Transverse colon (tissue), 4 donors: ENCODE measurements around the gene CFAP221. TPM values are rescaled to one million over a fixed set of nuclear protein-coding genes. Genes with fewer than 3 reads are reported as not detected.

Experiments used
- DNase-seq: peaks from one replicate; pipeline ENCODE4 v3.0.0-alpha.2; 2019
- H3K27ac ChIP-seq, 4 donors: fragments of 200-600 bp; sonication (generic); 2 replicates each; pipeline ENCODE4 v1.5.1; 2016 to 2018; ENCODE audit warnings: inconsistent platforms in 4 of 4
- H3K27me3 ChIP-seq: fragments of 200-600 bp; sonication (generic); 2 replicates; pipeline ENCODE4 v1.5.1; 2017; ENCODE audit warnings: inconsistent platforms
- H3K36me3 ChIP-seq, 4 donors: fragments of 200-600 bp; sonication (generic); 2 replicates each; pipeline ENCODE4 v1.5.1; 2017 to 2019; ENCODE audit warnings: inconsistent platforms in 4 of 4
- H3K4me1 ChIP-seq, 4 donors: fragments of 200-600 bp; sonication (generic); 2 replicates each; pipeline ENCODE4 v1.5.1; 2017 to 2020; ENCODE audit warnings: inconsistent platforms in 4 of 4
- H3K4me3 ChIP-seq, 4 donors: fragments of 200-600 bp; sonication (generic); 1 replicate in 1 of 4; 2 replicates in 3 of 4; pipeline versions ENCODE4 v1.5.1 to v1.6.1; 2017 to 2019; ENCODE audit warnings: inconsistent platforms in 4 of 4
- H3K9me3 ChIP-seq, 2 donors: fragments of 200-600 bp; sonication (generic); 2 replicates each; pipeline ENCODE4 v1.5.1; 2017 to 2019; ENCODE audit warnings: inconsistent platforms in 2 of 2
- EP300 ChIP-seq: sonication (generic); formaldehyde crosslinking; IDR thresholded peaks from one replicate; pipeline ENCODE4 v1.6.1; 2017; ENCODE audit warnings: antibody characterized with exemption, low read depth
- POLR2A ChIP-seq: fragments of 450-650 bp; IDR thresholded peaks from one replicate; pipeline ENCODE4 v1.6.1; 2016; ENCODE audit warnings: antibody characterized with exemption, mild to moderate bottlenecking, moderate library complexity
- POLR2AphosphoS5 ChIP-seq, 3 donors: sonication (generic); formaldehyde crosslinking; IDR thresholded peaks; one replicate each; pipeline ENCODE4 v1.6.1; 2016; ENCODE audit warnings: antibody characterized with exemption in 3 of 3
- WGBS, 2 donors: methylation state at CpG; one replicate each; pipeline ENCODE4 v1.1.5; 2018; ENCODE audit warnings: low coverage in 1 of 2; 5-methylcytosine and 5-hydroxymethylcytosine counted together
- in situ Hi-C, 4 donors: fragments of 200-750 bp; cut with MboI; loops; one replicate each; pipeline versions ENCODE4 v1.15.0 to v1.15.1; 2017; ENCODE audit warnings: low sequenced_read_pairs in 3 of 4, low pct_ligation_motif_present in 1 of 4, low pct_unique_long_range_greater_than_20kb in 1 of 4
- intact Hi-C: fragments of 100-400 bp; cut with DNase I; formaldehyde crosslinking; loops from one replicate; pipeline ENCODE4 v1.15.1; 2023; ENCODE audit warnings: low total_unique reads
- total RNA-seq, 4 donors: library from RNA; depleted of rRNA; stranded (reverse); fragments of >200 nt; gene quantifications; one replicate each; pipeline ENCODE4 v1.1.0, GENCODE V29; 2016
- TF ChIP-seq, protein P1 (sequence below), 5 experiments: fragments of 200-600 bp in 3 of 5; fragments of 450-650 bp in 2 of 5; sonication (generic) in 3 of 5; IDR thresholded peaks; 1 replicate in 2 of 5; 2 replicates in 3 of 5; pipeline ENCODE4 v1.5.1; 2016 to 2017; ENCODE audit warnings: antibody characterized with exemption in 5 of 5, inconsistent platforms in 3 of 5, mild to moderate bottlenecking in 2 of 5, moderate library complexity in 1 of 5

The CFAP221 gene
- total RNA-seq, 4 donors from 2014 or later: not detected

- Histone ChIP-seq H3K4me3 (no peak overlapping the region), H3K4me1 (peaks cover 0 to 3% (median 0%) of the 10 kb centered on the region in 4 donors), H3K27me3 (peaks cover 45% of the 10 kb centered on the region), H3K9me3 (no peaks in the 10 kb centered on the region), H3K27ac (no peak overlapping the region), H3K36me3 (no peaks in the 10 kb centered on the region)
- TF ChIP-seq POLR2A (no peak), POLR2AphosphoS5 (IDR thresholded peaks at IDR 0.05) (no peak), EP300 (no peak)
- TF ChIP-seq, protein P1, sequence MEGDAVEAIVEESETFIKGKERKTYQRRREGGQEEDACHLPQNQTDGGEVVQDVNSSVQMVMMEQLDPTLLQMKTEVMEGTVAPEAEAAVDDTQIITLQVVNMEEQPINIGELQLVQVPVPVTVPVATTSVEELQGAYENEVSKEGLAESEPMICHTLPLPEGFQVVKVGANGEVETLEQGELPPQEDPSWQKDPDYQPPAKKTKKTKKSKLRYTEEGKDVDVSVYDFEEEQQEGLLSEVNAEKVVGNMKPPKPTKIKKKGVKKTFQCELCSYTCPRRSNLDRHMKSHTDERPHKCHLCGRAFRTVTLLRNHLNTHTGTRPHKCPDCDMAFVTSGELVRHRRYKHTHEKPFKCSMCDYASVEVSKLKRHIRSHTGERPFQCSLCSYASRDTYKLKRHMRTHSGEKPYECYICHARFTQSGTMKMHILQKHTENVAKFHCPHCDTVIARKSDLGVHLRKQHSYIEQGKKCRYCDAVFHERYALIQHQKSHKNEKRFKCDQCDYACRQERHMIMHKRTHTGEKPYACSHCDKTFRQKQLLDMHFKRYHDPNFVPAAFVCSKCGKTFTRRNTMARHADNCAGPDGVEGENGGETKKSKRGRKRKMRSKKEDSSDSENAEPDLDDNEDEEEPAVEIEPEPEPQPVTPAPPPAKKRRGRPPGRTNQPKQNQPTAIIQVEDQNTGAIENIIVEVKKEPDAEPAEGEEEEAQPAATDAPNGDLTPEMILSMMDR (IDR thresholded peaks at IDR 0.05): no peak
- intact Hi-C loops: no loop called here
- in situ Hi-C loops: no loop called here
- WGBS, 2 donors: 53 to 70% methylated on average over 3 to 11 of the region's 11 CpGs
- no peak for DNase-seq
Measured at GRCh38 chr2:119521433-119522050, 22.7 kb upstream of the CFAP221 start.

- peaks cover 45% of the 10 kb centered on the region for H3K27me3 ChIP-seq
- no peaks in the 10 kb centered on the region for H3K9me3 ChIP-seq
- in situ Hi-C loops (no loop called here), intact Hi-C loops (no loop called here)
- WGBS, 2 donors: 35 to 60% methylated on average over 3 to 6 of the region's 6 CpGs
- no peak overlapping the region for H3K27ac ChIP-seq
- TF ChIP-seq EP300 (no peak), POLR2AphosphoS5 (IDR thresholded peaks at IDR 0.05) (no peak)
- TF ChIP-seq, protein P1 (IDR thresholded peaks at IDR 0.05): no peak
- no peak for DNase-seq
- H3K4me3 ChIP-seq: no peak overlapping the region
- H3K36me3 ChIP-seq: no peaks in the 10 kb centered on the region
- peaks cover 0 to 3% (median 0%) of the 10 kb centered on the region in 4 donors for H3K4me1 ChIP-seq
Measured at GRCh38 chr2:119522671-119523070, 21.6 kb upstream of the CFAP221 start.

DNA sequence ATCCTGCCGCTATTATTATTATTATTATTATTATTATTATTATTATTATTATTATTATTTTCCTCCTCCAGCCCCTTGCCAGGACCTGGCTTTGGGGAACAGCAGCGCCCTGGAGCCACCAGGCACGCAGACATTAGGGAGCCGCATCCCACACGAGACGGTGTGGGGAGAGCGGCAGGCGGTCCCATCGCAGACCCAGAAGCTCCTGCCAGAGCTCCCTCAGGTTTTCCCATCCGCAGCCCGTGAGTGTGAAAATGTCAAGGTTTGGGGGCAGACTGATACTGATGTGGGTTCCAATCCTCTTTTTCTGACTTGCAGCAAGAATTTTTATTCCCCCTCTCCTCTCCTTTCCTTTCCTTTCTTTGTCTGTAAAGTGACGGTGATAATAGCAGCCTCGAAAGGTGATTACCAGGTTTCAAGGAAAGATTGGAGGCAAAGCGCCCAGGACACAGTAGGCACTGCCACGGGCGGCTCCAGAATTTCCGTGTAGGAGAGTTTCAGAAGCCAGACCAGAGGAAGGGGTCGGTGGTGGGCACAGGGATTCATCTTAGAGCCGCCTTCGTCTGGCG is 20.8 kb upstream of the CFAP221 start:
- peaks cover 0 to 3% (median 0%) of the 10 kb centered on the region in 4 donors for H3K4me1 ChIP-seq
- intact Hi-C loops: no loop called here
- H3K27ac ChIP-seq: no peak overlapping the region
- peaks cover 47% of the 10 kb centered on the region for H3K27me3 ChIP-seq
- 0 to 23% methylated on average over 1 to 21 of the region's 21 CpGs for WGBS, 2 donors
- H3K9me3 ChIP-seq: no peaks in the 10 kb centered on the region
- in situ Hi-C loops: no loop called here
- H3K4me3 ChIP-seq: no peak overlapping the region
- no peaks in the 10 kb centered on the region for H3K36me3 ChIP-seq
- no peak for TF ChIP-seq POLR2A
- no peak for DNase-seq

DNA sequence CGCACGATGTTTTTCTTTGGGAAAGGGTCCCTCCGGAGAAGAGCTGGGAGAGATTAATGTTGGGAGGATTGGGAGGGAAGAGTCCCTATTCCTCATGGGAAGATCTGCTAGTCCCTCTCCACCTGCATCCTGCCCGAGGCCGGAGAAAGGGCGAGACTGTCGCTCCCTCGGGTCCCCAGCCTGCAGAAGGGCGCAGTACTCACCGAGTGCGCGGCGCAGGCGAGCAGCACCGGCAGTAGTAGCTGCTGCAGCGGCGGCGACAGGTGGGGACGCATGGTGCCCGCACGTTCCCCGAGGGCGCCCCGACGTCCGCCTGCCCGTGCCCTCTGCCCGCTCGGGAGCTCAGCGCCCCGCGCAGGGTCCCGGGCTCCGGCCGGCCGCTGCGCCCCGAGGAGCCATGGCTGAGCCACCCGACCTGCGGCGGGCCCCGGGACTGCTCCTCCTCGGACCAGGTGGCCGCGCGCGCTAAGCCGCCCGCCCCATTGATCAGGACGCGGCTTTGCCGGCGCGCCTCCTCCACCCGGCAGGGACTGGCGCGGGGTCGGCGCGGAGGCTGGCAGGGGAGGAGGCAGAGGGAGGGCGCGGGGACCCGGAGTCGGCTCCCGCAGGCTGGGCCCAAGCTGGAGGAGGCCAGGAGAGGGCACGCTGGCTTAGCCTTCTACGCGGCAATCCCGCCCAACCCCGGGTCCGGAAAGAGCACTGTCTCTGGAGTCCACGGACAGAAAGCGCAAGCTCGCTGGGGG is 20.1 kb upstream of the CFAP221 start, which contains the start of gene SCTR:
Gene SCTR, minus strand, starts transcription at position 532 of the 743 bp plus-strand sequence. Its CDS starts 257 bp downstream, at position 275.
- H3K9me3 ChIP-seq: no peaks in the 10 kb centered on the region
- TF ChIP-seq POLR2AphosphoS5 (IDR thresholded peaks at IDR 0.05) (no peak), POLR2A (no peak), EP300 (no peak)
- TF ChIP-seq, protein P1 (IDR thresholded peaks at IDR 0.05): no peak
- in situ Hi-C loops: no loop called here
- no peak within 1 kb of the TSS for H3K4me3 ChIP-seq
- intact Hi-C loops: no loop called here
- DNase-seq: no peak
- H3K27ac ChIP-seq: no peak within 1 kb of the TSS
- no peaks in the 10 kb centered on the region for H3K36me3 ChIP-seq
- peaks cover 0 to 3% (median 0%) of the 10 kb centered on the region in 4 donors for H3K4me1 ChIP-seq
- peaks cover 53% of the 10 kb centered on the region for H3K27me3 ChIP-seq
- 29% methylated on average over 44 of the region's 74 CpGs; no CpG with 5 or more reads in 1 of the 2 donors for WGBS, 2 donors
